D721Med (cell line): Measurements from ENCODE around the gene PPP1R3A.
"Not testable (repeated sequence)": the region's sequence is repeated elsewhere in the genome, so short reads cannot be mapped to it uniquely, and the experiment has no call there.

ENCODE experiments used
- DNase-seq: peaks from one replicate; pipeline ENCODE4 v3.0.0; 2011; ENCODE audit warnings: low spot score; ENCODE audit not compliant: insufficient read length
- FAIRE-seq: peaks from 2 replicates; lab custom pipeline; 2011; peaks lifted over from hg19 to GRCh38; lab: Jason Lieb, UNC
- CTCF ChIP-seq: IDR thresholded peaks from 2 replicates; pipeline ENCODE4 v1.5.1; 2012; ENCODE audit warnings: mild to moderate bottlenecking, control low read depth; ENCODE audit not compliant: insufficient read depth; ENCODE audit errors: missing control alignments

PPP1R3A gene

GRCh38 chr7:113936535-113936934, 17.7 kb upstream of the PPP1R3A start:
- no peak for FAIRE-seq
- no peak for TF ChIP-seq CTCF
- DNase-seq: no peak

GRCh38 chr7:113929389-113929788, 10.6 kb upstream of the PPP1R3A start:
- not testable (repeated sequence) for DNase-seq, FAIRE-seq

- no peak for TF ChIP-seq CTCF
- no peak for DNase-seq
- no peak for FAIRE-seq
Measured at GRCh38 chr7:113928112-113928511, 9.3 kb upstream of the PPP1R3A start.

- DNase-seq (no peak), FAIRE-seq (no peak)
- TF ChIP-seq CTCF: no peak
Measured at GRCh38 chr7:113922049-113922448, 3.2 kb upstream of the PPP1R3A start.

DNA sequence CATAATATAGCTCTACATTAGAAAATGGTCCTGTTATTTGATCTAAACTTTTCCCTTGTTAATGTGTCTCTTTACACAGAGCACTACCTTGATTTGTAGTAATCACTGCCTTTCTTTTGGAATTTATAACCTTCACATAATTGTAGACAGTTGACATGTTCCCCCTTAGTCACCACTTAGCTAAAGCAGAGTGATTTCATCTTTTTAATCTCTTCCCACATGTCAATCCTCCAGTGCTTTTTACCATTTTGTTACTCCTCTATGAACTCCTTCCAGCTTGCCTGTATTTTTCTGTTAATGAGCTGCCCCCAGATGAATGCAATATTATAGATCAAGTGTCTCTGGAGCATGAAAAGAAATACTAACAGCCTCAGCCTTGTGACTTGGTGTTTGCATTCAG, 2.6 kb upstream of the PPP1R3A start:
- no peak for DNase-seq
- FAIRE-seq: no peak
- no peak for TF ChIP-seq CTCF

- FAIRE-seq (no peak), DNase-seq (no peak)
Measured at GRCh38 chr7:113917840-113918239, 969 bp downstream of the PPP1R3A start.

DNA sequence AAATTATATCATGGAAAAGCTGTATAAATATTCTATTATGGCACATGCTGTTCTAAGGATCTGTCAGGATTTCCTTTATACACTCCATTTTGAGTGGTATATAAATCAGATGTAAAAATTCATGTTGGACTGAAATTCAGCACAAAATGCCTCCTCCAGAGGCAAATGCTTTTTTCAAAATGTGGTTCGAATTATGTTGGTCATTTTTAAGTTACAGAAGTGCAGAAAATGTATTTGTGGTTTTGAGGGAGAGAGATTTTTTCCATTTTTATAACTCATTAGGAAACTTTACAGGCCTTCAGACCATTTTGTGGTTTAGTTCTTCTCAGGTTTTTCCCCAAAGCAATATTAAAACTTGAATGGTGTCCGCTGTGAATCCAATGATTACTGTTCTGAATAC, 2.9 kb downstream of the PPP1R3A start:
- TF ChIP-seq CTCF: no peak
- FAIRE-seq: no peak
- no peak for DNase-seq

More at GRCh38 chr7:113917840-113918239, 969 bp downstream of the PPP1R3A start:
- TF ChIP-seq CTCF: no peak

DNA sequence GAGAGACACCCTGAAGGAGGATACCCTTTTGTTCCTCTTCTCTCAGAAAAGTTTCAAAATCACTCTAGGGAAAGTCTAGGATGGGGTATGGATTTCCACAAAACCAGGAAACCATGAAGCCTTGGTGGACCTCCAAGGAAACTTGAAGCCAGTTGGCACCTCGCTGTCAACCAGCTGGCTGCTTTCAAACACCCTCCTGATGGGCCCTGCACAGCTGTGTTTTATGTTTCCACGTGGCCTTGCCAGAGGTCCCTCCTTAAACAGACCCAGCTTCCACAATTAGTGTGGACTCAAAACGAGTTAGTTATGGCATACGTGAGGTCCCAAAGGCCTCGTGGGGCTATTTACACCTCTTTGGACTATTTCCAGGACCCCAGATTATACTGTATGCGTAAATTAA, 5.9 kb downstream of the PPP1R3A start:
- no peak for FAIRE-seq
- no peak for TF ChIP-seq CTCF

More for the DNA sequence above, 5.9 kb downstream of the PPP1R3A start:
- DNase-seq: no peak
